DND-41 (cell line): ENCODE measurements around the gene MAP1LC3B.

ENCODE experiments used
- ATAC-seq: fragments of 200-7000 bp; cut with Tn5 transposase; 3 replicates; pipeline ENCODE4 v1.9.1; 2021; ENCODE audit warnings: low read depth; ENCODE audit not compliant: insufficient read depth
- DNase-seq: peaks from one replicate; pipeline ENCODE4 v3.0.0-alpha.2; 2020
- H2AFZ ChIP-seq: 2 replicates; pipeline ENCODE4 v1.6.0; 2012; ENCODE audit warnings: low read depth, low read length
- H3K27ac ChIP-seq: 2 replicates; pipeline ENCODE4 v1.5.1; 2012; ENCODE audit warnings: low read length, inconsistent platforms
- H3K27me3 ChIP-seq: fragments of 200-600 bp; sonication (generic); 2 replicates; pipeline ENCODE4 v1.6.0; 2012; ENCODE audit warnings: low read length, mild to moderate bottlenecking, inconsistent platforms; ENCODE audit not compliant: insufficient read depth, poor library complexity
- H3K36me3 ChIP-seq: 2 replicates; pipeline ENCODE4 v1.5.1; 2012; ENCODE audit warnings: low read length, inconsistent platforms; ENCODE audit not compliant: insufficient read depth
- H3K4me1 ChIP-seq: 2 replicates; pipeline ENCODE4 v1.5.1; 2012; ENCODE audit warnings: mild to moderate bottlenecking, low read length; ENCODE audit not compliant: insufficient read depth
- H3K4me2 ChIP-seq: 2 replicates; pipeline ENCODE4 v1.6.0; 2012; ENCODE audit warnings: mild to moderate bottlenecking, moderate library complexity, low read length, inconsistent platforms; ENCODE audit not compliant: insufficient read depth
- H3K4me3 ChIP-seq, 2 experiments: fragments of 200-600 bp in 1 of 2; shearing (Covaris generic) in 1 of 2; 2 replicates each; pipeline ENCODE4 v1.5.1; 2012 to 2016; ENCODE audit warnings: inconsistent platforms in 2 of 2, low read length in 2 of 2, mild to moderate bottlenecking in 2 of 2, low read depth in 1 of 2, moderate library complexity in 1 of 2
- H3K79me2 ChIP-seq: 2 replicates; pipeline ENCODE4 v1.6.0; 2012; ENCODE audit warnings: low read length, inconsistent platforms; ENCODE audit not compliant: insufficient read depth
- H3K9ac ChIP-seq: 2 replicates; pipeline ENCODE4 v1.6.0; 2012; ENCODE audit warnings: low read depth, mild to moderate bottlenecking, inconsistent platforms, low read length, moderate library complexity
- H3K9me3 ChIP-seq: 2 replicates; pipeline ENCODE4 v1.5.1; 2012; ENCODE audit warnings: low read length, moderate library complexity, mild to moderate bottlenecking, inconsistent platforms; ENCODE audit not compliant: insufficient read depth, severe bottlenecking
- H4K20me1 ChIP-seq: 2 replicates; pipeline ENCODE4 v1.6.0; 2012; ENCODE audit warnings: low read length; ENCODE audit not compliant: insufficient read depth
- CTCF ChIP-seq: IDR thresholded peaks from 2 replicates; pipeline ENCODE4 v1.5.1; 2012; ENCODE audit warnings: borderline replicate concordance, low read length, moderate library complexity, mild to moderate bottlenecking; ENCODE audit not compliant: poor library complexity, severe bottlenecking; ENCODE audit errors: extremely low read depth
- EZH2 ChIP-seq: IDR thresholded peaks from 3 replicates; pipeline ENCODE4 v1.6.1; 2012; ENCODE audit warnings: borderline replicate concordance, low read depth, mild to moderate bottlenecking, moderate library complexity, low read length, inconsistent platforms; ENCODE audit not compliant: severe bottlenecking

The MAP1LC3B gene

GRCh38 chr16:87416826-87417527 lies 24.8 kb downstream of the MAP1LC3B start:
- DNase-seq: no peak
- H3K27ac ChIP-seq: no peak overlapping the region

GRCh38 chr16:87417528-87417910 lies 25.4 kb downstream of the MAP1LC3B start:
- TF ChIP-seq CTCF (no peak), EZH2 (no peak)
- no peak overlapping the region for H3K4me3 ChIP-seq
- no peaks in the 10 kb centered on the region for H3K4me1 ChIP-seq
- 0 out of 2 replicates have a peak, but pooled peaks cover 3% of the 10 kb centered on the region for H4K20me1 ChIP-seq
- no peaks in the 10 kb centered on the region for H3K36me3 ChIP-seq
- no peak overlapping the region for H3K27ac ChIP-seq
- ATAC-seq (no peak), DNase-seq (no peak)
- H3K9me3 ChIP-seq: no peaks in the 10 kb centered on the region
- no peak overlapping the region for H2AFZ ChIP-seq
- H3K4me2 ChIP-seq: no peak overlapping the region
- H3K9ac ChIP-seq: no peak overlapping the region
- H3K79me2 ChIP-seq: no peaks in the 10 kb centered on the region
- H3K27me3 ChIP-seq: no peaks in the 10 kb centered on the region

More at GRCh38 chr16:87416826-87417527, 24.8 kb downstream of the MAP1LC3B start:
- Histone ChIP-seq H4K20me1 (0 out of 2 replicates have a peak, but pooled peaks cover 3% of the 10 kb centered on the region), H2AFZ (no peak overlapping the region), H3K4me2 (no peak overlapping the region), H3K4me3 (no peak overlapping the region), H3K9ac (no peak overlapping the region), H3K9me3 (no peaks in the 10 kb centered on the region), H3K36me3 (no peaks in the 10 kb centered on the region), H3K4me1 (no peaks in the 10 kb centered on the region), H3K27me3 (no peaks in the 10 kb centered on the region), H3K79me2 (no peaks in the 10 kb centered on the region)
- ATAC-seq: no peak
- TF ChIP-seq CTCF (peak; percentile 58), EZH2 (no peak)

- TF ChIP-seq CTCF (no peak), EZH2 (no peak)
- H3K27me3 ChIP-seq: no peaks in the 10 kb centered on the region
- no peaks in the 10 kb centered on the region for H3K4me1 ChIP-seq
- H3K9me3 ChIP-seq: no peaks in the 10 kb centered on the region
- ATAC-seq (no peak), DNase-seq (no peak)
- no peak overlapping the region for H2AFZ ChIP-seq
- H3K27ac ChIP-seq: no peak overlapping the region
- no peaks in the 10 kb centered on the region for H3K36me3 ChIP-seq
- no peak overlapping the region for H3K4me2 ChIP-seq
- H3K79me2 ChIP-seq: no peaks in the 10 kb centered on the region
- H3K9ac ChIP-seq: no peak overlapping the region
- H3K4me3 ChIP-seq: no peak overlapping the region
- 0 out of 2 replicates have a peak, but pooled peaks cover 3% of the 10 kb centered on the region for H4K20me1 ChIP-seq
Observed at GRCh38 chr16:87418216-87418615, 26.1 kb downstream of the MAP1LC3B start.
